ENCODE results near the gene BBLN.
A peak's percentile ranks its signal among the peaks of the same experiment; 100 is the strongest.

BBLN gene

DNA sequence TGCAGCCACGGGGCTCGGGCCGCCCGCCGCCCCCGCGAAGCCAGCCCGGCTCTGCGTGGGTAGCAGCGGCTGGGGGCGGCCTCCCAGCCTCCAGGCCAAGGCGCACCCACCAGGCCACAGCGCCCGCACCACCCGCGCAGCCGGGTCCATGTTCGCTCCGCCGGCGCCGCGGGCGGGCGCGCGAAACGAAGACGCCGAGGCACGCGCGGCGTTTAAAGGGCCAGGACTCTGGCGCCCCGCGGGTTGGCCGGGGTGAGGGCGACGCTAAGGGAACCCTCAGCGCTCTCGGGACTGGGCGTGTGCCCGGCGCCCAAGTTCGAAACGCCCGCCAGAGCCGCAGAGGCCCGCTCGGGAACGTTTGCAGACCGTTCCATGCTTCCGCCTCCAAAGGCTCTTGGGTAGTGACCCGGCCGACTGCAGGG is 32.5 kb upstream of the BBLN start, which contains the start of gene PTGES2:
Gene PTGES2 (minus strand): TSS at position 162 of the 422 bp plus-strand sequence. CDS start 12 bp downstream, at position 150.
- H3K9ac ChIP-seq (ENCODE audit: low read length): peak within 1 kb of the TSS; percentile 94
- H3K79me2 ChIP-seq (ENCODE audit: low read length): peaks cover 37% of the 10 kb centered on the region
- H3K4me2 ChIP-seq (ENCODE audit: low read length): peak within 1 kb of the TSS; percentile 98
- H3K4me1 ChIP-seq (ENCODE audit: low read length): peaks cover 22% of the 10 kb centered on the region
- no peak for TF ChIP-seq EZH2phosphoT487 (IDR thresholded peaks at IDR 0.05; ENCODE audit: low read depth)
- TF ChIP-seq, protein P1, sequence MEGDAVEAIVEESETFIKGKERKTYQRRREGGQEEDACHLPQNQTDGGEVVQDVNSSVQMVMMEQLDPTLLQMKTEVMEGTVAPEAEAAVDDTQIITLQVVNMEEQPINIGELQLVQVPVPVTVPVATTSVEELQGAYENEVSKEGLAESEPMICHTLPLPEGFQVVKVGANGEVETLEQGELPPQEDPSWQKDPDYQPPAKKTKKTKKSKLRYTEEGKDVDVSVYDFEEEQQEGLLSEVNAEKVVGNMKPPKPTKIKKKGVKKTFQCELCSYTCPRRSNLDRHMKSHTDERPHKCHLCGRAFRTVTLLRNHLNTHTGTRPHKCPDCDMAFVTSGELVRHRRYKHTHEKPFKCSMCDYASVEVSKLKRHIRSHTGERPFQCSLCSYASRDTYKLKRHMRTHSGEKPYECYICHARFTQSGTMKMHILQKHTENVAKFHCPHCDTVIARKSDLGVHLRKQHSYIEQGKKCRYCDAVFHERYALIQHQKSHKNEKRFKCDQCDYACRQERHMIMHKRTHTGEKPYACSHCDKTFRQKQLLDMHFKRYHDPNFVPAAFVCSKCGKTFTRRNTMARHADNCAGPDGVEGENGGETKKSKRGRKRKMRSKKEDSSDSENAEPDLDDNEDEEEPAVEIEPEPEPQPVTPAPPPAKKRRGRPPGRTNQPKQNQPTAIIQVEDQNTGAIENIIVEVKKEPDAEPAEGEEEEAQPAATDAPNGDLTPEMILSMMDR (IDR thresholded peaks at IDR 0.05; ENCODE audit: low read depth, low read length): no peak
- peaks cover 6% of the 10 kb centered on the region; the same call in 1 of the 2 replicates for H4K20me1 ChIP-seq (ENCODE audit: insufficient read depth, low read length)
- peak within 1 kb of the TSS; percentile 87 for H3K4me3 ChIP-seq (ENCODE audit: low read length)
- no peaks in the 10 kb centered on the region for H3K9me3 ChIP-seq (ENCODE audit: insufficient read depth, low read length)
- H3K36me3 ChIP-seq (replicated peaks; ENCODE audit: low read depth, low read length): peaks cover 12% of the 10 kb centered on the region
- peak within 1 kb of the TSS; percentile 88 for H2AFZ ChIP-seq (ENCODE audit: low read depth, low read length)
- H3K27ac ChIP-seq (ENCODE audit: low read length): peak within 1 kb of the TSS; percentile 88
- 0 out of 2 replicates have a peak, but pooled peaks cover 10% of the 10 kb centered on the region for H3K27me3 ChIP-seq (ENCODE audit: low read depth, low read length)

DNA sequence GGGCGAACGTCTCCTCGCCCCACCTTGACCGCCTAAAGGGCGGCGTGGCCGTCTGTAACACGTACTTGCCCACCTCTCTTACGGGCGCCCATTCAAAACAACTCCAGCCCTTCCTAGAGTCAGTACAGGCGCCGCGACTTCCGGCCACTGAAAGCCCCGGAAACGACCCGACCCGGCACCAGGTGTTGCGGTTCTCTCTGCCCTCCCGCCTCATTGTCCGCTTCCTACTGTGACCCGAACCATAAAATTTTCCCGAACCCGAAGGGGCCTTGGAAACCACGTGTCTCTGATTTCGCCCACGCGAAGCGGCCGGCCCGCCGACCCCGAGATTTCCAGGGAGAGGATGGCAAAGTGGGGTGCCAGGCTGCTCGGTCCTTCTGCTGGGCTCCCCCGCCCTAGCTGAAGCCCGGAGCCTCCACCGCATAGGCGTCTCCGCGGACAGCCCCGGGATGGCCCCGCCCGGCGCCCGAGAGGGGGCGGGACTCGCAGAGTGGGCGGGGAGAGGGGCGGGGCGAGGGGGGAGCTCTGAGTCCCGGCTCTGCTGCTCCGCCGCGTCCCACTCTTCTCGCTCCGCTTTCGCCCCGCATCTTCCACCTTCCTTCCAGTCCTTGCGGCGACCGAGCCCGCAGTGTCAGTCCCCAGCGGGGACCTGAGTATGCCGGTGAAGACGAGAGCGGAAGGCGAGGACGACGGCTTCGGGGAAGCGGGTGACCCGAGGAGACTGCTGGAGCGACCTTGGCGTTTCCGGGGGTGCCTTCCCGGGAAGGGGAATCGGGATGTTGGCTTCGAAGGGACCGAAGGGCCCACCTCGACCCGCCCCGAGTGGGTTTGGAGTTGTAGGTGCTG is 31.9 kb upstream of the BBLN start:
- H3K36me3 ChIP-seq (replicated peaks; ENCODE audit: low read depth, low read length): peaks cover 12% of the 10 kb centered on the region
- H3K4me1 ChIP-seq (ENCODE audit: low read length): peaks cover 22% of the 10 kb centered on the region
- no peak for TF ChIP-seq EZH2phosphoT487 (IDR thresholded peaks at IDR 0.05; ENCODE audit: low read depth)
- TF ChIP-seq, protein P1 (IDR thresholded peaks at IDR 0.05; ENCODE audit: low read depth, low read length): no peak
- H2AFZ ChIP-seq (ENCODE audit: low read depth, low read length): peak overlapping the region; percentile 88
- peaks cover 37% of the 10 kb centered on the region for H3K79me2 ChIP-seq (ENCODE audit: low read length)
- H3K4me2 ChIP-seq (ENCODE audit: low read length): peak overlapping the region; percentile 98
- H3K9ac ChIP-seq (ENCODE audit: low read length): peak overlapping the region; percentile 94
- H4K20me1 ChIP-seq (ENCODE audit: insufficient read depth, low read length): peaks cover 6% of the 10 kb centered on the region; the same call in 1 of the 2 replicates
- H3K4me3 ChIP-seq (ENCODE audit: low read length): peak overlapping the region; percentile 87
- H3K27ac ChIP-seq (ENCODE audit: low read length): peak overlapping the region; percentile 88
- no peaks in the 10 kb centered on the region for H3K9me3 ChIP-seq (ENCODE audit: insufficient read depth, low read length)
- H3K27me3 ChIP-seq (ENCODE audit: low read depth, low read length): peaks cover 16% of the 10 kb centered on the region; the same call in 1 of the 2 replicates

DNA sequence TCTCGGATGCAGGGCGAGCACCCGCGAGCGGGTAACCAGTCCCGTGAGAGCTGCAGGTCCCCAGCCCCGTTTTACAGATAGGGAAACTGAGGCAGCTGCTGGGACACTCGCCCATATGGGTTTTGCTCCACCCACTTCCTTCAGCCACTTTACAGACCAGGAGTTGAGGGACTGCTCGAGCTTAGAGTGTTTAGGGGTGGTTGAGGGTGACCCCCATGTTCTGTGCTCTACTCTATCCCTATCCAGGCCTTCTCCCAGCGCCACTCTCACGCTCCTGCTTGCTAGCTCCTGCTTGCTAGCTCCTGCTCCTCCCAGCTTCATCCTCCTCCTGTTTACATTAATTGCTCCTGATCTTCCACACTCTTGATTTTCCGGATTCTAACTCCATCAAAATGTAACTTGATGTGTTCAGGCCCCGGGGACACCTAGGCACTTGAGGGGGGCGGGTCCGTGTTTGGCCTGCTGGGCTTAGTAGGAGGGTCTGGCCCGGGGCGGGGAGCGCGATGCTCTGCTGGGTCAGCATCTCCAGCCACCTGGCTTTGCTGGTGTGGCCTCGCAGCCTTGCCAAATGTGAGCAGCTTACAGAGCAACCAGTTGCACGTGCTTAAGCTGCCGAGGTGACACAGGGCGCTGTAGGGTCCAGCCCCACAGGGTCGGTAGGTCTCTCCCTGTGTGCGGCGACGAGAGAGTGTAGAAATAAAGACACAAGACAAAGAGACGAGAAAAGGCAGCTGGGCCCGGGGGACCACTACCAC is 31.1 kb upstream of the BBLN start:
- no peak overlapping the region for H3K27ac ChIP-seq (ENCODE audit: low read length)
- peak overlapping the region; percentile 94 for H3K9ac ChIP-seq (ENCODE audit: low read length)

More for the DNA sequence above, 31.1 kb upstream of the BBLN start:
- H4K20me1 ChIP-seq (ENCODE audit: insufficient read depth, low read length): peaks cover 6% of the 10 kb centered on the region; the same call in 1 of the 2 replicates
- H3K4me3 ChIP-seq (ENCODE audit: low read length): peak overlapping the region; percentile 87
- no peaks in the 10 kb centered on the region for H3K9me3 ChIP-seq (ENCODE audit: insufficient read depth, low read length)
- H3K4me2 ChIP-seq (ENCODE audit: low read length): peak overlapping the region; percentile 98
- TF ChIP-seq EZH2phosphoT487 (IDR thresholded peaks at IDR 0.05; ENCODE audit: low read depth): no peak
- TF ChIP-seq, protein P1 (IDR thresholded peaks at IDR 0.05; ENCODE audit: low read depth, low read length): no peak
- peaks cover 7% of the 10 kb centered on the region for H3K36me3 ChIP-seq (replicated peaks; ENCODE audit: low read depth, low read length)
- H3K4me1 ChIP-seq (ENCODE audit: low read length): peaks cover 22% of the 10 kb centered on the region
- H3K79me2 ChIP-seq (ENCODE audit: low read length): peaks cover 37% of the 10 kb centered on the region
- peaks cover 21% of the 10 kb centered on the region for H3K27me3 ChIP-seq (ENCODE audit: low read depth, low read length)
- peak overlapping the region; percentile 88 for H2AFZ ChIP-seq (ENCODE audit: low read depth, low read length)
